ENCODE data around the gene ITGB1BP1. TPM values are rescaled to one million over a fixed set of nuclear protein-coding genes. Genes with fewer than 3 reads are reported as not detected.

ITGB1BP1 gene
- total RNA-seq, 1 experiment from 2014 or later: 153 TPM

DNA sequence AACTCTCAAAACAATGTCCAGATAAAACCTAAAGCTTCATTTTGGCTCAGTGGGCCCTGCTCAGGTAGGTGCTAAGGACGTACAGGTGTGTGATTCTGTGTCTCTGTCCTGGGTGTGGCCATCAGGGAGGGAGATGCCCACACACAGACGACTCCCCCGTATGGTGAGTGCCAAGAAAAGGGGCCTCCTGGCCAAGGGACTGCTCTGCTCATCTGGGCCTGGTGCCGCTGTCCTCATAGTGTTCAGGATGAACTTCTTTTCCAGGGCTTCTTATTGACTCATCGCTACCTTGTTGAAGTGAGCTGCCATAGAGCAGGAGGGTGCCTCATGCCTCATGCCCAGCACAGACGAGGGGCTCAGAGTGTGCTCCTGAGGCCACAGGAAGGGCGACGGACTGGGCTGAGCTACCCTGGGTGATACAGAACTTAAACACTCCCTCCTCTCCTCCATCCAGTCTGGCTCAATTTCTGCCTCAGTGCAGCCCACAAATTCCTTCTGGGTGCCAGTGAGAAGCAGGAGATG is 57.8 kb downstream of the ITGB1BP1 start:
- DNase-seq (ENCODE audit: low read depth, low spot score): no peak

DNA sequence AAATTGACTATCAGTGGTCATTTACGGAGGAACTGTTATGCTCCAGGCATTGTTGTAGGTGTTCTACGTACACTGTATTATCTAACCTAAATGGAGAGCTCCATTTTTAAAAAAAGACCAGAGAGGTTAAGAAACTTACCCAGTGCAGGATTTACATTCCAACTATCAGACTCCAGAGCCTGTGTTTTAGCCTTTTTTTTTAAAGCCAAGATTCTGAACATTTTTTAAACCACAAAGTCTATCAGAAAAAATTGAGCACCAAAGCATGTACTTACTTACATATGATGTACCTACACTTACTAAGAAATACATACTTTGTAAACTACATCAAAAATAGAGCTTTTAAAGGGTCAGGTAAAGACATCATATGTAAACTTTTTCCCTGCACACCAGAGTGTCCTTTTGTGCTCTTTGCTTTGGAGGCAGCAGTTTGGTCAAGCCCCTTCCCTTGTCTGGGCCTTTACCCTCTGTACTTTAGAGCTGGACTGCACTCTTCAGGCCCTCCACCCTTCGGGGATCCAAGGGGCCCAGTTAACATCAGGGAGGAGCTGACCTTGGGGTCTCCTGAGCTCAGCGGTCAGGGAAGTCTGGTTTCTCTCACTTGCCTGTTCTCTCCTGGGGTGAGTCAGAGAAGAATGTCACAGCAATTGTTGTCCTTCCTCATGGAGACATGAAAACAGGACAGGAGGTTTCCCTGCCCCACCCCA is 58.4 kb downstream of the ITGB1BP1 start:
- H3K4me1 ChIP-seq (ENCODE audit: control insufficient read depth, insufficient read depth, low read length): no peaks in the 10 kb centered on the region
- ChIA-PET CTCF (no interaction called here), POLR2A (interaction anchor here (0.5 to 0.6 kb wide), 2 partner anchors 38 to 110 kb away, joined by 3 to 5 read pairs; no protein-coding TSS in a partner anchor)
- no peak overlapping the region for H3K27ac ChIP-seq (ENCODE audit: low read length)
- ATAC-seq (no peak), DNase-seq (ENCODE audit: low read depth, low spot score) (no peak)
- H3K9me3 ChIP-seq (ENCODE audit: control insufficient read depth, insufficient read depth, low read depth, low read length): no peaks in the 10 kb centered on the region
- intact Hi-C loops (cut with micrococcal nuclease; ENCODE audit: unreplicated experiment): no loop called here
- no peak overlapping the region for H3K4me3 ChIP-seq (ENCODE audit: low read depth in 2 of 2, low read length in 2 of 2)
- peaks cover 14% of the 10 kb centered on the region for H3K36me3 ChIP-seq (ENCODE audit: control insufficient read depth, insufficient read depth, low read length)
- in situ Hi-C loops (cut with HindIII; ENCODE audit: low pct_unique_long_range_greater_than_20kb, low sequenced_read_pairs): no loop called here
- no peak for TF ChIP-seq TCF7L2 (IDR thresholded peaks at IDR 0.05; ENCODE audit: low read depth, low read length)
- TF ChIP-seq POLR2AphosphoS5 (IDR thresholded peaks at IDR 0.05; ENCODE audit: low read depth, low read length): no peak
- TF ChIP-seq, protein P1, sequence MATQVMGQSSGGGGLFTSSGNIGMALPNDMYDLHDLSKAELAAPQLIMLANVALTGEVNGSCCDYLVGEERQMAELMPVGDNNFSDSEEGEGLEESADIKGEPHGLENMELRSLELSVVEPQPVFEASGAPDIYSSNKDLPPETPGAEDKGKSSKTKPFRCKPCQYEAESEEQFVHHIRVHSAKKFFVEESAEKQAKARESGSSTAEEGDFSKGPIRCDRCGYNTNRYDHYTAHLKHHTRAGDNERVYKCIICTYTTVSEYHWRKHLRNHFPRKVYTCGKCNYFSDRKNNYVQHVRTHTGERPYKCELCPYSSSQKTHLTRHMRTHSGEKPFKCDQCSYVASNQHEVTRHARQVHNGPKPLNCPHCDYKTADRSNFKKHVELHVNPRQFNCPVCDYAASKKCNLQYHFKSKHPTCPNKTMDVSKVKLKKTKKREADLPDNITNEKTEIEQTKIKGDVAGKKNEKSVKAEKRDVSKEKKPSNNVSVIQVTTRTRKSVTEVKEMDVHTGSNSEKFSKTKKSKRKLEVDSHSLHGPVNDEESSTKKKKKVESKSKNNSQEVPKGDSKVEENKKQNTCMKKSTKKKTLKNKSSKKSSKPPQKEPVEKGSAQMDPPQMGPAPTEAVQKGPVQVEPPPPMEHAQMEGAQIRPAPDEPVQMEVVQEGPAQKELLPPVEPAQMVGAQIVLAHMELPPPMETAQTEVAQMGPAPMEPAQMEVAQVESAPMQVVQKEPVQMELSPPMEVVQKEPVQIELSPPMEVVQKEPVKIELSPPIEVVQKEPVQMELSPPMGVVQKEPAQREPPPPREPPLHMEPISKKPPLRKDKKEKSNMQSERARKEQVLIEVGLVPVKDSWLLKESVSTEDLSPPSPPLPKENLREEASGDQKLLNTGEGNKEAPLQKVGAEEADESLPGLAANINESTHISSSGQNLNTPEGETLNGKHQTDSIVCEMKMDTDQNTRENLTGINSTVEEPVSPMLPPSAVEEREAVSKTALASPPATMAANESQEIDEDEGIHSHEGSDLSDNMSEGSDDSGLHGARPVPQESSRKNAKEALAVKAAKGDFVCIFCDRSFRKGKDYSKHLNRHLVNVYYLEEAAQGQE (IDR thresholded peaks at IDR 0.05; ENCODE audit: insufficient read depth in 1 of 2, low read depth in 2 of 2, low read length in 1 of 2): no peak
- TF ChIP-seq, protein P2, sequence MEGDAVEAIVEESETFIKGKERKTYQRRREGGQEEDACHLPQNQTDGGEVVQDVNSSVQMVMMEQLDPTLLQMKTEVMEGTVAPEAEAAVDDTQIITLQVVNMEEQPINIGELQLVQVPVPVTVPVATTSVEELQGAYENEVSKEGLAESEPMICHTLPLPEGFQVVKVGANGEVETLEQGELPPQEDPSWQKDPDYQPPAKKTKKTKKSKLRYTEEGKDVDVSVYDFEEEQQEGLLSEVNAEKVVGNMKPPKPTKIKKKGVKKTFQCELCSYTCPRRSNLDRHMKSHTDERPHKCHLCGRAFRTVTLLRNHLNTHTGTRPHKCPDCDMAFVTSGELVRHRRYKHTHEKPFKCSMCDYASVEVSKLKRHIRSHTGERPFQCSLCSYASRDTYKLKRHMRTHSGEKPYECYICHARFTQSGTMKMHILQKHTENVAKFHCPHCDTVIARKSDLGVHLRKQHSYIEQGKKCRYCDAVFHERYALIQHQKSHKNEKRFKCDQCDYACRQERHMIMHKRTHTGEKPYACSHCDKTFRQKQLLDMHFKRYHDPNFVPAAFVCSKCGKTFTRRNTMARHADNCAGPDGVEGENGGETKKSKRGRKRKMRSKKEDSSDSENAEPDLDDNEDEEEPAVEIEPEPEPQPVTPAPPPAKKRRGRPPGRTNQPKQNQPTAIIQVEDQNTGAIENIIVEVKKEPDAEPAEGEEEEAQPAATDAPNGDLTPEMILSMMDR (IDR thresholded peaks at IDR 0.05): no peak
- TF ChIP-seq SIN3A (IDR thresholded peaks at IDR 0.05; ENCODE audit: borderline replicate concordance, insufficient read depth, low read depth, low read length): no peak
- no peaks in the 10 kb centered on the region for H3K27me3 ChIP-seq (ENCODE audit: control insufficient read depth, insufficient read depth, low read length)
- no TSS peak for BruUV-seq (replicated peaks)

More for the DNA sequence above, 57.8 kb downstream of the ITGB1BP1 start:
- no peak overlapping the region for H3K27ac ChIP-seq (ENCODE audit: low read length)
- H3K4me3 ChIP-seq (ENCODE audit: low read depth in 2 of 2, low read length in 2 of 2): no peak overlapping the region
- ChIA-PET POLR2A (no interaction called here), CTCF (no interaction called here)
- intact Hi-C loops (cut with micrococcal nuclease; ENCODE audit: unreplicated experiment) (no loop called here), in situ Hi-C loops (cut with HindIII; ENCODE audit: low pct_unique_long_range_greater_than_20kb, low sequenced_read_pairs) (no loop called here)
- H3K9me3 ChIP-seq (ENCODE audit: control insufficient read depth, insufficient read depth, low read depth, low read length): no peaks in the 10 kb centered on the region
- TF ChIP-seq, protein P1 (IDR thresholded peaks at IDR 0.05; ENCODE audit: insufficient read depth in 1 of 2, low read depth in 2 of 2, low read length in 1 of 2): no peak
- no peak for TF ChIP-seq POLR2AphosphoS5 (IDR thresholded peaks at IDR 0.05; ENCODE audit: low read depth, low read length)
- TF ChIP-seq, protein P2 (IDR thresholded peaks at IDR 0.05): no peak
- no peak for TF ChIP-seq TCF7L2 (IDR thresholded peaks at IDR 0.05; ENCODE audit: low read depth, low read length)
- TF ChIP-seq SIN3A (IDR thresholded peaks at IDR 0.05; ENCODE audit: borderline replicate concordance, insufficient read depth, low read depth, low read length): no peak
- no TSS peak for BruUV-seq (replicated peaks)
- H3K27me3 ChIP-seq (ENCODE audit: control insufficient read depth, insufficient read depth, low read length): no peaks in the 10 kb centered on the region
- H3K36me3 ChIP-seq (ENCODE audit: control insufficient read depth, insufficient read depth, low read length): peaks cover 14% of the 10 kb centered on the region
- ATAC-seq: no peak
- H3K4me1 ChIP-seq (ENCODE audit: control insufficient read depth, insufficient read depth, low read length): no peaks in the 10 kb centered on the region

Measured in Panc1 (cell line).